ENCODE results near the gene DISP2.

- no peak for TF ChIP-seq CTCF (IDR thresholded peaks at IDR 0.05; ENCODE audit: insufficient read depth, low read length, poor library complexity, severe bottlenecking)
- no peak for TF ChIP-seq EZH2phosphoT487 (conservative IDR thresholded peaks at IDR 0.05; ENCODE audit: low read length)
These were observed 30.6 kb upstream of the DISP2 start for GRCh38 chr15:40327457-40327856.
